Measurements from ENCODE around the gene RGS4.

GRCh38 chr1:163066168-163066567, 3.0 kb upstream of the RGS4 start:
- TF ChIP-seq POLR2A (IDR thresholded peaks at IDR 0.05; ENCODE audit: low read depth, low read length) (no peak), POLR2AphosphoS5 (IDR thresholded peaks at IDR 0.05; ENCODE audit: low read depth, low read length) (no peak), TAF1 (IDR thresholded peaks at IDR 0.05; ENCODE audit: borderline replicate concordance, low read depth, low read length) (no peak)
